ENCODE measurements around the gene GABPB1.

Gene GABPB1

GRCh38 chr15:50320504-50320903 is 34.5 kb downstream of the GABPB1 start:
- H3K36me3 ChIP-seq (ENCODE audit: insufficient read depth) = no peaks in the 10 kb centered on the region
- no peak overlapping the region for H2AFZ ChIP-seq (ENCODE audit: low read depth)
- H3K27ac ChIP-seq = no peak overlapping the region
- no peaks in the 10 kb centered on the region for H4K20me1 ChIP-seq (ENCODE audit: insufficient read depth)
- no peak overlapping the region for H3K9ac ChIP-seq
- H3K4me1 ChIP-seq (ENCODE audit: low read depth, poor library complexity, severe bottlenecking) = peaks cover 11% of the 10 kb centered on the region
- TF ChIP-seq, protein P1, sequence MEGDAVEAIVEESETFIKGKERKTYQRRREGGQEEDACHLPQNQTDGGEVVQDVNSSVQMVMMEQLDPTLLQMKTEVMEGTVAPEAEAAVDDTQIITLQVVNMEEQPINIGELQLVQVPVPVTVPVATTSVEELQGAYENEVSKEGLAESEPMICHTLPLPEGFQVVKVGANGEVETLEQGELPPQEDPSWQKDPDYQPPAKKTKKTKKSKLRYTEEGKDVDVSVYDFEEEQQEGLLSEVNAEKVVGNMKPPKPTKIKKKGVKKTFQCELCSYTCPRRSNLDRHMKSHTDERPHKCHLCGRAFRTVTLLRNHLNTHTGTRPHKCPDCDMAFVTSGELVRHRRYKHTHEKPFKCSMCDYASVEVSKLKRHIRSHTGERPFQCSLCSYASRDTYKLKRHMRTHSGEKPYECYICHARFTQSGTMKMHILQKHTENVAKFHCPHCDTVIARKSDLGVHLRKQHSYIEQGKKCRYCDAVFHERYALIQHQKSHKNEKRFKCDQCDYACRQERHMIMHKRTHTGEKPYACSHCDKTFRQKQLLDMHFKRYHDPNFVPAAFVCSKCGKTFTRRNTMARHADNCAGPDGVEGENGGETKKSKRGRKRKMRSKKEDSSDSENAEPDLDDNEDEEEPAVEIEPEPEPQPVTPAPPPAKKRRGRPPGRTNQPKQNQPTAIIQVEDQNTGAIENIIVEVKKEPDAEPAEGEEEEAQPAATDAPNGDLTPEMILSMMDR (conservative IDR thresholded peaks at IDR 0.05; ENCODE audit: low read depth, low read length) = no peak
- no peak overlapping the region for H3K4me3 ChIP-seq (IDR thresholded peaks at IDR 0.05; ENCODE audit: insufficient read depth, low read depth, low read length)
- no peak overlapping the region for H3K4me2 ChIP-seq
- no peaks in the 10 kb centered on the region for H3K79me2 ChIP-seq (ENCODE audit: insufficient read depth, low read depth)
- no peaks in the 10 kb centered on the region for H3K27me3 ChIP-seq (ENCODE audit: insufficient read depth, low read depth)

- Histone ChIP-seq H3K4me1 (ENCODE audit: low read depth, poor library complexity, severe bottlenecking) (peaks cover 11% of the 10 kb centered on the region), H3K27me3 (ENCODE audit: insufficient read depth, low read depth) (no peaks in the 10 kb centered on the region), H2AFZ (ENCODE audit: low read depth) (no peak overlapping the region), H3K36me3 (ENCODE audit: insufficient read depth) (no peaks in the 10 kb centered on the region), H3K9ac (no peak overlapping the region), H3K4me2 (no peak overlapping the region), H3K4me3 (IDR thresholded peaks at IDR 0.05; ENCODE audit: insufficient read depth, low read depth, low read length) (no peak overlapping the region), H3K27ac (no peak overlapping the region), H4K20me1 (ENCODE audit: insufficient read depth) (no peaks in the 10 kb centered on the region), H3K79me2 (ENCODE audit: insufficient read depth, low read depth) (no peaks in the 10 kb centered on the region)
- TF ChIP-seq, protein P1 (conservative IDR thresholded peaks at IDR 0.05; ENCODE audit: low read depth, low read length) = no peak
These were observed 36.3 kb downstream of the GABPB1 start for GRCh38 chr15:50318697-50319096.

DNA sequence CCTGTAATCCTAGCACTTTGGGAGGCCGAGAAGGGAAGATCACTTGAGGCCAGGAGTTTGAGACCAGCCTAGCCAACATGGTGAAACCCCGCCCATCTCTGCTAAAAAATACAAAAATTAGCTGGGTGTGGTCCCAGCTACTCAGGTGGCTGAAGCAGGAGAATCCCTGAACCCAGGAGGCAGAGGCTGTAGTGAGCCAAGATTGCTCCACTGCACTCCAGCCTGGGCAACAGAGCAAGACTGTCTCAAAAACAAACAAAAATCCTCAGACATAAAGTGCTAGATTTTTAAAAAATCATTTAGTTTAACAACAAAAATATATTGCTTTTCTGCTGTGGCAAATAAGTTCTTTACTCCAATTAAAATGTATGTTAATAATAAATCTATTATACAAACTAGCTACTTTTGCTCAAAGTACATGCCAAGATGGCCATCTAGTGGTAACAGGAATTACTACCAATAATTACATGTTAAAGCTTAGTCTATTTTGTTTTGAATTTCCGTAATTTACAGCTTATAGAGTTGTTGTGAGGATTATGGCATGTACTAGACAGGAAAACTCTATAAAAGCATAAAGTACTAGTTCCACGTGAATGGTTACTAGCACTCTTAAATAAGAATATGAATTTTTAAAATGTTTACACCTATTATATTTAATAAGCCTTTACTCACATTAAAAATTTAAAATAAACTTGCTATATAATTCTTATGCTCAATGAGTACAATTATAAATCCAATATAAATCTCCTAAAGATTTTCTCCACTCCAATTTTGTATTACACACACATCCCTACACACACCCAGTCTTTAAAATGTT is 39.0 kb downstream of the GABPB1 start:
- no peak overlapping the region for H3K4me3 ChIP-seq (IDR thresholded peaks at IDR 0.05; ENCODE audit: insufficient read depth, low read depth, low read length)
- TF ChIP-seq, protein P1 (conservative IDR thresholded peaks at IDR 0.05; ENCODE audit: low read depth, low read length) = peak; percentile 77
- peaks cover 16% of the 10 kb centered on the region for H3K4me1 ChIP-seq (ENCODE audit: low read depth, poor library complexity, severe bottlenecking)
- H2AFZ ChIP-seq (ENCODE audit: low read depth) = no peak overlapping the region; the same call in 1 of the 2 replicates
- H4K20me1 ChIP-seq (ENCODE audit: insufficient read depth) = no peaks in the 10 kb centered on the region
- 0 out of 2 replicates have a peak, but pooled peaks cover 2% of the 10 kb centered on the region for H3K79me2 ChIP-seq (ENCODE audit: insufficient read depth, low read depth)
- H3K36me3 ChIP-seq (ENCODE audit: insufficient read depth) = no peaks in the 10 kb centered on the region
- H3K27ac ChIP-seq = no peak overlapping the region
- H3K9ac ChIP-seq = no peak overlapping the region
- no peaks in the 10 kb centered on the region for H3K27me3 ChIP-seq (ENCODE audit: insufficient read depth, low read depth)
- no peak overlapping the region for H3K4me2 ChIP-seq

- no peak overlapping the region for H3K4me3 ChIP-seq (IDR thresholded peaks at IDR 0.05; ENCODE audit: insufficient read depth, low read depth, low read length)
- no peaks in the 10 kb centered on the region for H4K20me1 ChIP-seq (ENCODE audit: insufficient read depth)
- no peaks in the 10 kb centered on the region for H3K27me3 ChIP-seq (ENCODE audit: insufficient read depth, low read depth)
- TF ChIP-seq, protein P1 (conservative IDR thresholded peaks at IDR 0.05; ENCODE audit: low read depth, low read length) = no peak
- no peak overlapping the region for H2AFZ ChIP-seq (ENCODE audit: low read depth)
- no peak overlapping the region for H3K9ac ChIP-seq
- H3K4me2 ChIP-seq = no peak overlapping the region
- 0 out of 2 replicates have a peak, but pooled peaks cover 3% of the 10 kb centered on the region for H3K36me3 ChIP-seq (ENCODE audit: insufficient read depth)
- H3K27ac ChIP-seq = no peak overlapping the region
- H3K79me2 ChIP-seq (ENCODE audit: insufficient read depth, low read depth) = 0 out of 2 replicates have a peak, but pooled peaks cover 8% of the 10 kb centered on the region
- H3K4me1 ChIP-seq (ENCODE audit: low read depth, poor library complexity, severe bottlenecking) = peaks cover 16% of the 10 kb centered on the region
These were observed 42.4 kb downstream of the GABPB1 start for GRCh38 chr15:50312636-50313035.

All from KMS-11 (cell line).